GM12875 (cell line): ENCODE results near the gene CTDP1.

Experiments
- H3K4me3 ChIP-seq: one replicate; pipeline ENCODE4 v1.5.1; 2011; ENCODE audit warnings: low read depth, low read length, control low read depth
- CTCF ChIP-seq: IDR thresholded peaks from 2 replicates; pipeline ENCODE4 v1.5.1; 2011; ENCODE audit warnings: low read depth, mild to moderate bottlenecking, control low read depth, inconsistent platforms, low read length, moderate library complexity, borderline replicate concordance; ENCODE audit not compliant: insufficient read depth

CTDP1 gene

GRCh38 chr18:79695856-79696850, 16.6 kb downstream of the CTDP1 start:
- no peak for TF ChIP-seq CTCF
- no peak overlapping the region for H3K4me3 ChIP-seq

DNA sequence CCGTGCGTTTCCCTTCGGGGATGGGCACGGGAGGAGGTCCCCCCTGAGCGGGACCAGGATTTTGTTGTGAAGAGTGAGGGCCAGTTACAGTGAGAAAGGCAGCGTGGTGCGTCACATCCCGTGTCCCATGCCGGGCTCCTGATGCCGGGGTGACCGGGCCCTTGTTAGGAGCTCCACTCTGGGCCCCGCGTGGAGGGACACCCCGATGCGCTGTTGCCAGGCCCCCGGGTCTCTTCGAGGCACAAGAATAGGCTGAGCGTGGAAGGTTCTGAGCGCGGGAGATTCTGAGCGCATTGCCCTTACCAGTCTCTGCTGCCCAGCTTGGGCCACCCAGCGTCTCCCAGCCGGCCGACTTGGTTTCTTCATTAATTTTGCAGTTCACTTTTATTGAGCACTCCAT, 17.6 kb downstream of the CTDP1 start:
- H3K4me3 ChIP-seq, result no peak overlapping the region
- no peak for TF ChIP-seq CTCF

GRCh38 chr18:79697976-79698375, 18.4 kb downstream of the CTDP1 start:
- TF ChIP-seq CTCF, result no peak
- no peak overlapping the region for H3K4me3 ChIP-seq

DNA sequence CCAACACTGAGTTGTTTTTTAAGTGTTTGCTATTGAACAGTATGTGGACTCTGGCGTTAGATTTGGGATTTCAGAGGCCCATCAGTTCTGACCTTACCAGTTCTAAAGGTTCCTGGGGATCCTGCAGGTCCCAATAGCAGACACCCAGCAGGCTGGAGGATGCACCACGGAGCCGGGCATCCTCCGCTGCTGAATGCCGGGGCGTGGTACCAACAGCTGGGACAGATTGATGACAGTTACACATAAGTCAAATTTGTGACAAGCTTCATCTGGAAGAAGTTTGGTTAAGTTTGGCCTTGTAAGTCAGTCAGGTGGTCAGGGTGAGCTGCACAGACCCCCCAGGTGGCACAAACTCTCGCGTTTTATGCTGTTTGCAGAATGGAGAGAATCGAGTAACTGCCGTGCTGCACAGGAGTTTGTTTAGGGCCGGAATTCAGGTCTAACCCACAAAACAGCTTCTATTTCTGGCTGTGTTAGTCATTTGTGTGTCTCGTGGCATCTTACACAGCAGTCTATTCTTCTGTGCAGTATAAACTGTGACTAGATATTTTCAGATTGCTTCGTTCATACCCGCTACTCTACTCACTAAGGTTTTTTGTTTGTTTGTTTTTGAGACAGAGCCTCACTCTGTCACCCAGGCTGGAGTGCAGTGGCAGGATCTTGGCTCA, 19.2 kb downstream of the CTDP1 start:
- TF ChIP-seq CTCF, result no peak
- H3K4me3 ChIP-seq, result no peak overlapping the region

DNA sequence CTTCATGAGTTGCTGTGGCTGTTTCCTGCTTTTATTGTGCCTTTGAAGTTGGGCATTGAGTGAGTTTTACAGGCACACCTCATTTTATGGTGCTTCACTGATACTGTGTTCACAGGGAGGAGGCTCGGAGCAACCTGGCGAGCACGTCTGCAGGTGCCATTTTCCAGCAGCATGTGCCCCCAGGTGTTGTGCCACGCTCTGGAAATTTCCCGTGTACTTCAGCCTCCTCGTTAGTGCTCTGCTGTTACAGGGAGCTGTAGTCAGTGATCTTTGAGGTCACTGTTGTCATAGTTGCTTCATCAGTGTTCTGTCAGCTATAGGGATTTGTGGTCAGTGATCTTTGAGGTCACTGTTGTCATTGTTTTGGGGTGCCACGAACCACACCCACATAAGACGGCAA, 20.1 kb downstream of the CTDP1 start:
- no peak overlapping the region for H3K4me3 ChIP-seq
- no peak for TF ChIP-seq CTCF

GRCh38 chr18:79702906-79703305, 23.3 kb downstream of the CTDP1 start:
- TF ChIP-seq CTCF, result no peak
- H3K4me3 ChIP-seq, result no peak overlapping the region
